Neural progenitor cell (in vitro differentiated cells): Measurements from ENCODE around the gene MACROD2.

ENCODE experiments used
- EZH2phosphoT487 ChIP-seq: fragments of 200-600 bp; sonication (generic); IDR thresholded peaks from 2 replicates; pipeline ENCODE4 v1.6.1; 2017; ENCODE audit warnings: antibody characterized with exemption
- TF ChIP-seq, protein P1 (sequence below): fragments of 200-600 bp; sonication (generic); IDR thresholded peaks from 2 replicates; pipeline ENCODE4 v1.5.1; 2017; ENCODE audit warnings: antibody characterized with exemption, mild to moderate bottlenecking

GRCh38 chr20:14518648-14519047 is 523.3 kb downstream of the MACROD2 start:
- TF ChIP-seq, protein P1, sequence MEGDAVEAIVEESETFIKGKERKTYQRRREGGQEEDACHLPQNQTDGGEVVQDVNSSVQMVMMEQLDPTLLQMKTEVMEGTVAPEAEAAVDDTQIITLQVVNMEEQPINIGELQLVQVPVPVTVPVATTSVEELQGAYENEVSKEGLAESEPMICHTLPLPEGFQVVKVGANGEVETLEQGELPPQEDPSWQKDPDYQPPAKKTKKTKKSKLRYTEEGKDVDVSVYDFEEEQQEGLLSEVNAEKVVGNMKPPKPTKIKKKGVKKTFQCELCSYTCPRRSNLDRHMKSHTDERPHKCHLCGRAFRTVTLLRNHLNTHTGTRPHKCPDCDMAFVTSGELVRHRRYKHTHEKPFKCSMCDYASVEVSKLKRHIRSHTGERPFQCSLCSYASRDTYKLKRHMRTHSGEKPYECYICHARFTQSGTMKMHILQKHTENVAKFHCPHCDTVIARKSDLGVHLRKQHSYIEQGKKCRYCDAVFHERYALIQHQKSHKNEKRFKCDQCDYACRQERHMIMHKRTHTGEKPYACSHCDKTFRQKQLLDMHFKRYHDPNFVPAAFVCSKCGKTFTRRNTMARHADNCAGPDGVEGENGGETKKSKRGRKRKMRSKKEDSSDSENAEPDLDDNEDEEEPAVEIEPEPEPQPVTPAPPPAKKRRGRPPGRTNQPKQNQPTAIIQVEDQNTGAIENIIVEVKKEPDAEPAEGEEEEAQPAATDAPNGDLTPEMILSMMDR = no peak
- TF ChIP-seq EZH2phosphoT487 = no peak
